Gastroesophageal sphincter (tissue), 4 donors: ENCODE measurements around the gene SLC43A2. TPM values are rescaled to one million over a fixed set of nuclear protein-coding genes. Genes with fewer than 3 reads are reported as not detected.

Experiments
- ATAC-seq: fragments of 150-250 bp; one replicate; pipeline ENCODE4 v1.9.1; 2016; ENCODE audit warnings: mild to moderate bottlenecking, moderate library complexity
- H3K27ac ChIP-seq, 4 donors: fragments of 200-600 bp; sonication (generic) in 3 of 4; 1 replicate in 3 of 4; 2 replicates in 1 of 4; pipeline ENCODE4 v1.5.1; 2016 to 2019
- H3K27me3 ChIP-seq: fragments of 200-600 bp; sonication (generic); one replicate; pipeline ENCODE4 v1.5.1; 2019
- H3K36me3 ChIP-seq, 2 donors: fragments of 200-600 bp; sonication (generic); one replicate each; pipeline ENCODE4 v1.5.1; 2019; ENCODE audit warnings: control low read depth in 1 of 2
- H3K4me1 ChIP-seq, 3 donors: fragments of 200-600 bp; sonication (generic); 1 replicate in 2 of 3; 2 replicates in 1 of 3; pipeline ENCODE4 v1.5.1; 2016 to 2019; ENCODE audit warnings: control low read depth in 2 of 3
- H3K4me3 ChIP-seq, 2 donors: fragments of 200-600 bp; sonication (generic); one replicate each; pipeline ENCODE4 v1.5.1; 2019; ENCODE audit warnings: mild to moderate bottlenecking in 1 of 2, moderate library complexity in 1 of 2
- H3K9me3 ChIP-seq, 3 donors: fragments of 200-600 bp; sonication (generic); one replicate each; pipeline ENCODE4 v1.5.1; 2017 to 2019; ENCODE audit warnings: control low read depth in 2 of 3
- CTCF ChIP-seq, 4 experiments: fragments of 200-600 bp in 2 of 4; fragments of 450-650 bp in 2 of 4; sonication (generic) in 1 of 4; IDR thresholded peaks; one replicate each; pipeline ENCODE4 v1.5.1; 2017 to 2019; ENCODE audit warnings: antibody characterized with exemption in 4 of 4, mild to moderate bottlenecking in 2 of 4, moderate library complexity in 2 of 4
- EP300 ChIP-seq: sonication (generic); formaldehyde crosslinking; IDR thresholded peaks from one replicate; pipeline ENCODE4 v1.6.1; 2017; ENCODE audit warnings: antibody characterized with exemption, mild to moderate bottlenecking
- POLR2A ChIP-seq, 2 donors: fragments of 450-650 bp; IDR thresholded peaks; one replicate each; pipeline ENCODE4 v1.6.1; 2017; ENCODE audit warnings: antibody characterized with exemption in 2 of 2, mild to moderate bottlenecking in 2 of 2, moderate library complexity in 1 of 2
- POLR2AphosphoS5 ChIP-seq: sonication (generic); formaldehyde crosslinking; IDR thresholded peaks from one replicate; pipeline ENCODE4 v1.6.1; 2017; ENCODE audit warnings: antibody characterized with exemption
- WGBS, 2 donors: methylation state at CpG; one replicate each; pipeline ENCODE4 v1.1.5; 2018; ENCODE audit warnings: low coverage in 1 of 2; 5-methylcytosine and 5-hydroxymethylcytosine counted together
- total RNA-seq, 4 donors: library from RNA; depleted of rRNA; stranded (reverse); fragments of >200 nt; gene quantifications; one replicate each; pipeline ENCODE4 v1.1.0, GENCODE V29; 2016

Gene SLC43A2
- total RNA-seq, 4 donors from 2014 or later: 6.4 to 16.8 (median 10.4) TPM

GRCh38 chr17:1649844-1650501 lies 21.3 kb upstream of the SLC43A2 start, which contains the start of gene RILP:
Gene RILP, minus strand, starts transcription at chr17:1649866. Its CDS starts 62 bp downstream, at chr17:1649804.
- H3K9me3 ChIP-seq: no peaks in the 10 kb centered on the region
- peaks cover 3 to 49% of the 10 kb centered on the region in 2 donors for H3K36me3 ChIP-seq
- no peak for TF ChIP-seq CTCF (IDR thresholded peaks at IDR 0.05)
- no peak for TF ChIP-seq POLR2A (IDR thresholded peaks at IDR 0.05)
- TF ChIP-seq EP300: no peak
- TF ChIP-seq POLR2AphosphoS5: peak; percentile 29
- H3K27me3 ChIP-seq: no peaks in the 10 kb centered on the region
- H3K4me1 ChIP-seq: peaks cover 7 to 58% (median 27%) of the 10 kb centered on the region in 3 donors
- peak; percentile 62 for ATAC-seq
- 48% methylated on average over 3 of the region's 23 CpGs; no CpG with 5 or more reads in 1 of the 2 donors for WGBS, 2 donors
- peak within 1 kb of the TSS; percentile 73 to 92 for H3K4me3 ChIP-seq
- H3K27ac ChIP-seq: peak within 1 kb of the TSS; percentile 92 to 99 (median 98)

GRCh38 chr17:1648963-1649843 lies 20.6 kb upstream of the SLC43A2 start:
- no peaks in the 10 kb centered on the region for H3K27me3 ChIP-seq
- peak; percentile 88 for ATAC-seq
- peak overlapping the region; percentile 73 to 92 for H3K4me3 ChIP-seq
- no peaks in the 10 kb centered on the region for H3K9me3 ChIP-seq
- WGBS, 2 donors: no CpG with 5 or more reads among the region's 100 CpGs
- H3K36me3 ChIP-seq: peaks cover 3 to 41% of the 10 kb centered on the region in 2 donors
- peak overlapping the region; percentile 92 to 99 (median 98) for H3K27ac ChIP-seq
- H3K4me1 ChIP-seq: peaks cover 7 to 66% (median 27%) of the 10 kb centered on the region in 3 donors
- TF ChIP-seq CTCF (IDR thresholded peaks at IDR 0.05): peak in 3 of 4 experiments; percentile 23 to 96 (median 94)
- TF ChIP-seq POLR2AphosphoS5: peak; percentile 54
- TF ChIP-seq POLR2A (IDR thresholded peaks at IDR 0.05): peak; percentile 49 to 54
- no peak for TF ChIP-seq EP300

GRCh38 chr17:1648173-1648962 lies 19.7 kb upstream of the SLC43A2 start:
- H3K4me3 ChIP-seq: peak overlapping the region; percentile 39 to 92
- H3K36me3 ChIP-seq: peaks cover 2 to 33% of the 10 kb centered on the region in 2 donors
- H3K9me3 ChIP-seq: no peaks in the 10 kb centered on the region
- peaks cover 7 to 74% (median 34%) of the 10 kb centered on the region in 3 donors for H3K4me1 ChIP-seq
- no peaks in the 10 kb centered on the region for H3K27me3 ChIP-seq
- TF ChIP-seq POLR2AphosphoS5: peak; percentile 5
- TF ChIP-seq CTCF (IDR thresholded peaks at IDR 0.05): peak in 1 of 4 experiments; percentile 94
- TF ChIP-seq EP300: no peak
- peak overlapping the region; percentile 64 to 99 (median 98) for H3K27ac ChIP-seq
- 0% methylated on average over 1 to 2 of the region's 54 CpGs for WGBS, 2 donors
- no peak for ATAC-seq

GRCh38 chr17:1647802-1648171 lies 19.2 kb upstream of the SLC43A2 start:
- TF ChIP-seq POLR2AphosphoS5 (no peak), POLR2A (IDR thresholded peaks at IDR 0.05) (no peak), EP300 (no peak), CTCF (IDR thresholded peaks at IDR 0.05) (no peak)
- no peak for ATAC-seq
- Histone ChIP-seq H3K27me3 (no peaks in the 10 kb centered on the region), H3K4me1 (peaks cover 7 to 76% (median 35%) of the 10 kb centered on the region in 3 donors), H3K27ac (peak overlapping the region; percentile 64 to 99 (median 98)), H3K4me3 (peak overlapping the region in 1 of 2 donors; percentile 92), H3K36me3 (peaks cover 0 to 27% of the 10 kb centered on the region in 2 donors), H3K9me3 (no peaks in the 10 kb centered on the region)
- 60% methylated on average over 6 of the region's 11 CpGs; no CpG with 5 or more reads in 1 of the 2 donors for WGBS, 2 donors
